Lower lobe of right lung (tissue), 2 donors: Measurements from ENCODE around the gene CPT1B. TPM values are rescaled to one million over a fixed set of nuclear protein-coding genes. Genes with fewer than 3 reads are reported as not detected.

ENCODE experiments used
- ATAC-seq, 2 donors: fragments of 200-7000 bp; cut with Tn5 transposase; one replicate each; pipeline ENCODE4 v1.9.1; 2020 to 2022; ENCODE audit warnings: mild to moderate bottlenecking in 2 of 2, moderate library complexity in 2 of 2
- DNase-seq: peaks from one replicate; pipeline ENCODE4 v3.0.0-alpha.2; 2020
- H3K27ac ChIP-seq: fragments of 200-600 bp; one replicate; pipeline ENCODE4 v1.8.0; 2022
- H3K27me3 ChIP-seq: fragments of 200-600 bp; one replicate; pipeline ENCODE4 v1.8.0; 2022; ENCODE audit warnings: low read depth
- H3K36me3 ChIP-seq: fragments of 200-600 bp; one replicate; pipeline ENCODE4 v1.8.0; 2022; ENCODE audit warnings: mild to moderate bottlenecking
- H3K4me1 ChIP-seq: fragments of 200-600 bp; one replicate; pipeline ENCODE4 v1.8.0; 2022
- H3K4me3 ChIP-seq: fragments of 200-600 bp; one replicate; pipeline ENCODE4 v1.8.0; 2022; ENCODE audit warnings: mild to moderate bottlenecking
- H3K9me3 ChIP-seq: fragments of 200-600 bp; one replicate; pipeline ENCODE4 v1.8.0; 2022
- CTCF ChIP-seq: fragments of 200-600 bp; IDR thresholded peaks from one replicate; pipeline ENCODE4 v1.8.0; 2022; ENCODE audit warnings: antibody characterized with exemption, mild to moderate bottlenecking
- intact Hi-C: fragments of 100-400 bp; cut with DNase I; formaldehyde crosslinking; loops from one replicate; pipeline ENCODE4 v1.11.0; 2022
- total RNA-seq: library from RNA; stranded (reverse); fragmentation: NEBNext Ultra II Directional; extraction: Animal tissue kit (Norgen Biotek cat#: 25700); gene quantifications from one replicate; pipeline ENCODE4 v1.2.1, GENCODE V29; 2021
- donor health status: DM: no; HTN: yes; CAD: no; lungs with severe emphysema.

Gene CPT1B
- total RNA-seq, 1 donor from 2014 or later, result 12.6 TPM

- intact Hi-C loops, result no loop called here
- ATAC-seq (no peak), DNase-seq (peak; percentile 45)
- no peak overlapping the region for H3K4me3 ChIP-seq
- H3K27me3 ChIP-seq, result peaks cover 43% of the 10 kb centered on the region
- no peaks in the 10 kb centered on the region for H3K9me3 ChIP-seq
- H3K36me3 ChIP-seq, result no peaks in the 10 kb centered on the region
- H3K27ac ChIP-seq, result no peak overlapping the region
- peaks cover 44% of the 10 kb centered on the region for H3K4me1 ChIP-seq
- TF ChIP-seq CTCF, result no peak
Observed at GRCh38 chr22:50547263-50547985, 30.8 kb downstream of the CPT1B start.

- Histone ChIP-seq H3K9me3 (no peaks in the 10 kb centered on the region), H3K36me3 (no peaks in the 10 kb centered on the region), H3K4me3 (no peak overlapping the region), H3K27ac (no peak overlapping the region), H3K27me3 (peaks cover 43% of the 10 kb centered on the region), H3K4me1 (peaks cover 44% of the 10 kb centered on the region)
- ATAC-seq (no peak), DNase-seq (peak; percentile 45)
- TF ChIP-seq CTCF, result no peak
- intact Hi-C loops, result no loop called here
Observed at GRCh38 chr22:50546326-50547262, 31.6 kb downstream of the CPT1B start.

GRCh38 chr22:50545522-50546325 lies 32.5 kb downstream of the CPT1B start, which contains the start of gene KLHDC7B:
KLHDC7B (plus strand) TSS chr22:50545899; CDS start chr22:50546244, 345 bp downstream.
- TF ChIP-seq CTCF, result no peak
- intact Hi-C loops, result no loop called here
- Histone ChIP-seq H3K4me3 (no peak within 1 kb of the TSS), H3K27ac (peak within 1 kb of the TSS; percentile 97), H3K9me3 (no peaks in the 10 kb centered on the region), H3K27me3 (peaks cover 43% of the 10 kb centered on the region), H3K36me3 (no peaks in the 10 kb centered on the region), H3K4me1 (peaks cover 46% of the 10 kb centered on the region)
- ATAC-seq (no peak), DNase-seq (peak; percentile 45)

- TF ChIP-seq CTCF, result no peak
- peaks cover 41% of the 10 kb centered on the region for H3K27me3 ChIP-seq
- peak; percentile 84 for DNase-seq
- H3K4me1 ChIP-seq, result peaks cover 55% of the 10 kb centered on the region
- H3K36me3 ChIP-seq, result no peaks in the 10 kb centered on the region
- no peak overlapping the region for H3K4me3 ChIP-seq
- peak; percentile 34 to 54 for ATAC-seq
- intact Hi-C loops, result no loop called here
- peak overlapping the region; percentile 97 for H3K27ac ChIP-seq
- no peaks in the 10 kb centered on the region for H3K9me3 ChIP-seq
Observed at GRCh38 chr22:50544746-50545253, 33.4 kb downstream of the CPT1B start.
